Measurements from ENCODE around the gene HOXA6. TPM values are rescaled to one million over a fixed set of nuclear protein-coding genes. Genes with fewer than 3 reads are reported as not detected.

HOXA6 gene
- total and polyA plus RNA-seq, 11 donors = not detected

- no peak for TF ChIP-seq POLR2A (IDR thresholded peaks at IDR 0.05)
- TF ChIP-seq, protein P1, sequence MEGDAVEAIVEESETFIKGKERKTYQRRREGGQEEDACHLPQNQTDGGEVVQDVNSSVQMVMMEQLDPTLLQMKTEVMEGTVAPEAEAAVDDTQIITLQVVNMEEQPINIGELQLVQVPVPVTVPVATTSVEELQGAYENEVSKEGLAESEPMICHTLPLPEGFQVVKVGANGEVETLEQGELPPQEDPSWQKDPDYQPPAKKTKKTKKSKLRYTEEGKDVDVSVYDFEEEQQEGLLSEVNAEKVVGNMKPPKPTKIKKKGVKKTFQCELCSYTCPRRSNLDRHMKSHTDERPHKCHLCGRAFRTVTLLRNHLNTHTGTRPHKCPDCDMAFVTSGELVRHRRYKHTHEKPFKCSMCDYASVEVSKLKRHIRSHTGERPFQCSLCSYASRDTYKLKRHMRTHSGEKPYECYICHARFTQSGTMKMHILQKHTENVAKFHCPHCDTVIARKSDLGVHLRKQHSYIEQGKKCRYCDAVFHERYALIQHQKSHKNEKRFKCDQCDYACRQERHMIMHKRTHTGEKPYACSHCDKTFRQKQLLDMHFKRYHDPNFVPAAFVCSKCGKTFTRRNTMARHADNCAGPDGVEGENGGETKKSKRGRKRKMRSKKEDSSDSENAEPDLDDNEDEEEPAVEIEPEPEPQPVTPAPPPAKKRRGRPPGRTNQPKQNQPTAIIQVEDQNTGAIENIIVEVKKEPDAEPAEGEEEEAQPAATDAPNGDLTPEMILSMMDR (IDR thresholded peaks at IDR 0.05) = no peak
- Histone ChIP-seq H3K36me3 (no peaks in the 10 kb centered on the region), H3K4me3 (no peak overlapping the region), H3K27ac (peak overlapping the region in 1 of 12 donors; percentile 76), H3K9me3 (no peaks in the 10 kb centered on the region), H3K27me3 (peaks cover 87 to 100% (median 99%) of the 10 kb centered on the region in 9 donors), H3K4me1 (peaks cover 0 to 67% (median 23%) of the 10 kb centered on the region in 12 donors)
- ATAC-seq = no peak
- intact Hi-C loops (cut with DNase I) = no loop called here
- 34 to 49% (median 35%) methylated on average over 5 of the region's 5 CpGs for WGBS, 4 donors
- DNase-seq = no peak
Observed at GRCh38 chr7:27146491-27147198, 929 bp downstream of the HOXA6 start.

DNA sequence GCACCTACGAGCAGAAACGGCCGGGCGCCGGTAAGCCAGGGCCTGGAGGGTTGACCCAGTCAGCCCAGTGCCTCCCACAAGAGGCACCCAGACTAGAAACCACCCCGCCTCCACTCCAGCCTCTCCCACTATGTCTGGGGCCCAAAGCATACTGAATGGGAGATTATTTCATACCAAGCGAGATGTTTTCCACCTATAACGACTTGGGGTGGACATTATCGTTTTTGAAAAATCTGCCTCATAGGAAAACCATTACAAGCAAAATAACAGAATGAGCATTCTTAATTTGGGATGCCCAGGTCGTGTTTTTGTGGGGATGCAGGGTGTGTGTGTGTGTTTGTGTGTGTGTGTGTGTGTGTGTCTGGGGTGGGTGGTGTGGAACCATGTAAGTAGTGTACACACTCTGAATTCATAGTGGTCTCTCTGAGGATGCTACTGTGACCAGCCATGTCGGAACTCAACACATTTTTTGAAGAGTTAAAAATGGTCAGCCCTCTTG lies 1.6 kb downstream of the HOXA6 start:
- H3K4me1 ChIP-seq = peaks cover 0 to 60% (median 19%) of the 10 kb centered on the region in 12 donors
- H3K9me3 ChIP-seq = no peaks in the 10 kb centered on the region
- DNase-seq (peak in 1 of 5 donors; percentile 45), ATAC-seq (no peak)
- intact Hi-C loops (cut with DNase I) = no loop called here
- H3K27me3 ChIP-seq = peaks cover 84 to 100% (median 98%) of the 10 kb centered on the region in 9 donors
- 27 to 64% (median 37%) methylated on average over 11 of the region's 11 CpGs for WGBS, 4 donors
- H3K27ac ChIP-seq = no peak overlapping the region
- H3K36me3 ChIP-seq = no peaks in the 10 kb centered on the region
- TF ChIP-seq, protein P1 (IDR thresholded peaks at IDR 0.05) = no peak
- TF ChIP-seq POLR2A (IDR thresholded peaks at IDR 0.05) = no peak
- no peak overlapping the region for H3K4me3 ChIP-seq

DNA sequence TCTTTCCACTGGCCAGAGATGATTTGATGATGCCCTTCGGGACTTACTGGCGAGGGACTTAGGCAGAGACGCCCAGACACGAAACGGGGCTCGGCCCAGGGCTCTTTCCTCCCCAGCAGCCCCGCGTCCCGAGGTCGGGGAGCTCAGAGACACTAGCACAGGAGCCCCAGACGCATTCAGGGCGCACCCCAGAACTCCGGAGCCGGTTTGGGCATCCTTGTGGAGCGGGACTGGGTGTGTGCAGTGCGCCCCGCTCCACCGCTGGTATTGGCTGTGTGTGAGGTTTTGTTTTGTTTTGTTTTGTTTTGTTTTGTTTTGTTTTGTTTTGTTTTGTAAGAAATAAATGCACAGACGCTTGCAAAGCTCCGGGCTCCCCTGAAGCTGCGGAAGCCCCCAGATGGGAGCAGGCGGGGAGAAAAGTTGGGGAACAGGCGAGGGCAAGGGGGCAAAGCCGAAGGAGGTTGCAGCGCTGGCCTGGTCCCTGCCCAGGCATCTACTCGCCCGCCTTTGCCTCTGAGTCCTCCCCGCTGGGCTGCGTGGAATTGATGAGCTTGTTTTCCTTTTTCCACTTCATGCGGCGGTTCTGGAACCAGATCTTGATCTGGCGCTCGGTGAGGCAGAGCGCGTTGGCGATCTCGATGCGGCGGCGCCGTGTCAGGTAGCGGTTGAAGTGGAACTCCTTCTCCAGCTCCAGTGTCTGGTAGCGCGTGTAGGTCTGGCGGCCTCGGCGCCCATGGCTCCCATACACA lies 2.2 kb downstream of the HOXA6 start:
- H3K27me3 ChIP-seq = peaks cover 82 to 100% (median 98%) of the 10 kb centered on the region in 9 donors
- peak overlapping the region in 1 of 12 donors; percentile 2 for H3K4me3 ChIP-seq
- intact Hi-C loops (cut with DNase I) = no loop called here
- WGBS, 4 donors = 20 to 44% (median 28%) methylated on average over 47 of the region's 47 CpGs
- no peak overlapping the region for H3K27ac ChIP-seq
- DNase-seq (no peak), ATAC-seq (no peak)
- no peaks in the 10 kb centered on the region for H3K36me3 ChIP-seq
- TF ChIP-seq POLR2A (IDR thresholded peaks at IDR 0.05) = no peak
- TF ChIP-seq, protein P1 (IDR thresholded peaks at IDR 0.05) = no peak
- peaks cover 0 to 53% (median 14%) of the 10 kb centered on the region in 12 donors for H3K4me1 ChIP-seq
- no peaks in the 10 kb centered on the region for H3K9me3 ChIP-seq

DNA sequence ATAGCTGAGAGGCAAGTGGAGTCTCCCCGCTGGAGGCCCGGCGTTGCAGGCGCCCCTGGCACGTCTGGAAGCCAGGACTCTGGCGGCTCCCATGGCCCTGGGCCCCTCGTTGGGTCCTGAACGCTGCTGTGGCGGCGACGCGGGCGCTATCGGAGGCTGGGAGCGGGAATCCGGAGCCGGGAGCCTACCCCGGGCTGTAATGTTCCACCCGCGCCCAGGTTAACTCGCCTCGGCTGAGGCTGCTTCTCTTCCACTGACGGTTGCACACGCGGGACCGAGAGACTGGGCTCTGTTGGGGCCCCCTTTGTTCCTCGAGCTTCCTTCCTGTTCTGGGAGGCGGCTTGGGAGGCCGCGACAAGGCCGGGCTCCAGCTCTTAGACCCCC lies 2.8 kb downstream of the HOXA6 start:
- Histone ChIP-seq H3K4me1 (peaks cover 0 to 52% (median 14%) of the 10 kb centered on the region in 12 donors), H3K27me3 (peaks cover 83 to 100% (median 98%) of the 10 kb centered on the region in 9 donors), H3K27ac (peak overlapping the region in 1 of 12 donors; percentile 61), H3K9me3 (no peaks in the 10 kb centered on the region), H3K36me3 (no peaks in the 10 kb centered on the region), H3K4me3 (no peak overlapping the region)
- no peak for TF ChIP-seq POLR2A (IDR thresholded peaks at IDR 0.05)
- TF ChIP-seq, protein P1 (IDR thresholded peaks at IDR 0.05) = no peak
- DNase-seq (peak in 1 of 5 donors; percentile 50), ATAC-seq (no peak)
- intact Hi-C loops (cut with DNase I) = loop anchor here in 3 of 10 donors (5.0 kb wide), 3 partner anchors 287 to 462 kb away; no protein-coding TSS in a partner anchor
- WGBS, 4 donors = 10 to 20% (median 15%) methylated on average over 11 to 31 of the region's 31 CpGs

Measured in heart left ventricle (tissue), 16 donors.